K562 treated with DMSO at 1 percent for 4 hours (cell line): ENCODE data around the gene OIP5. TPM values are rescaled to one million over a fixed set of nuclear protein-coding genes. Genes with fewer than 3 reads are reported as not detected.

Source experiments
- total RNA-seq: library from RNA; unstranded; fragments of 300-600 nt; gene quantifications from 2 replicates; pipeline ENCODE4 v1.2.3, GENCODE V29; 2022; ENCODE audit not compliant: insufficient read depth

Gene OIP5
- 47.0 and 51.2 TPM in 2 replicates for total RNA-seq

GRCh38 chr15:41332194-41333025, at the start of gene OIP5, which contains the start of gene NUSAP1:
OIP5 (minus strand) TSS chr15:41332591; CDS start chr15:41332561, 30 bp downstream.
NUSAP1 (plus strand) TSS chr15:41332881; CDS start chr15:41332958, 77 bp downstream.

Other genes starting within 250 kb of the OIP5 start
- 10.7 and 13.9 TPM in 2 replicates for gene INO80, start 216.3 kb downstream of the OIP5 start, total RNA-seq
- gene EXD1, start 101.8 kb downstream of the OIP5 start, total RNA-seq = not detected in 2 replicates
- 50.3 and 60.8 TPM in 2 replicates for gene CHP1, start 101.3 kb downstream of the OIP5 start, total RNA-seq
- gene NUSAP1, start 290 bp upstream of the OIP5 start, total RNA-seq = 104 and 108 TPM in 2 replicates
- 13.7 and 16.9 TPM in 2 replicates for gene NDUFAF1, start 69.9 kb upstream of the OIP5 start, total RNA-seq
- gene RTF1, start 84.5 kb upstream of the OIP5 start, total RNA-seq = 18.5 and 21.5 TPM in 2 replicates
- 53.9 and 64.3 TPM in 2 replicates for gene ITPKA, start 161.3 kb upstream of the OIP5 start, total RNA-seq
- 13.5 and 14.9 TPM in 2 replicates for gene LTK, start 181.2 kb upstream of the OIP5 start, total RNA-seq
- 28.8 and 31.7 TPM in 2 replicates for gene RPAP1, start 211.7 kb upstream of the OIP5 start, total RNA-seq
- gene TYRO3, start 226.6 kb upstream of the OIP5 start, total RNA-seq = 20.3 and 20.9 TPM in 2 replicates